NT2/D1 (cell line): ENCODE data around the gene MTREX.

Experiments
- DNase-seq: peaks from one replicate; pipeline ENCODE4 v3.0.0-alpha.2; 2011; ENCODE audit warnings: low read depth, low spot score
- H3K27me3 ChIP-seq: 2 replicates; pipeline ENCODE4 v1.6.0; 2011; ENCODE audit warnings: mild to moderate bottlenecking; ENCODE audit not compliant: insufficient read length, insufficient read depth
- H3K36me3 ChIP-seq: 2 replicates; pipeline ENCODE4 v1.6.1; 2011; ENCODE audit warnings: mild to moderate bottlenecking, low read length, mixed read lengths; ENCODE audit not compliant: insufficient read depth, insufficient read length
- H3K4me1 ChIP-seq: 2 replicates; pipeline ENCODE4 v1.5.1; 2011; ENCODE audit not compliant: insufficient read depth, insufficient read length
- H3K4me3 ChIP-seq: 2 replicates; pipeline ENCODE4 v1.5.1; 2011; ENCODE audit warnings: low read depth; ENCODE audit not compliant: insufficient read length
- H3K9ac ChIP-seq: 2 replicates; pipeline ENCODE4 v1.6.0; 2011; ENCODE audit warnings: low read depth; ENCODE audit not compliant: insufficient read length
- H3K9me3 ChIP-seq: 2 replicates; pipeline ENCODE4 v1.5.1; 2011; ENCODE audit warnings: mild to moderate bottlenecking, low read length; ENCODE audit not compliant: insufficient read depth
- SUZ12 ChIP-seq: IDR thresholded peaks from 2 replicates; pipeline ENCODE4 v1.6.1; 2011; ENCODE audit not compliant: insufficient read length, insufficient read depth; ENCODE audit errors: extremely low read depth
- YY1 ChIP-seq: IDR thresholded peaks from 2 replicates; pipeline ENCODE4 v1.6.1; 2011; ENCODE audit not compliant: insufficient read length, insufficient read depth
- ZNF274 ChIP-seq: IDR thresholded peaks from 2 replicates; pipeline ENCODE4 v1.6.1; 2011; ENCODE audit warnings: mild to moderate bottlenecking, low read depth, low read length

MTREX gene

GRCh38 chr5:55456216-55456895 lies 148.6 kb downstream of the MTREX start:
- Histone ChIP-seq H3K4me3 (no peak overlapping the region), H3K27me3 (no peaks in the 10 kb centered on the region), H3K9me3 (no peaks in the 10 kb centered on the region), H3K4me1 (no peaks in the 10 kb centered on the region), H3K36me3 (no peaks in the 10 kb centered on the region), H3K9ac (no peak overlapping the region)
- TF ChIP-seq YY1 = no peak
- no peak for TF ChIP-seq ZNF274
- no peak for TF ChIP-seq SUZ12
- DNase-seq = no peak

GRCh38 chr5:55459572-55459971 lies 151.8 kb downstream of the MTREX start:
- no peak for DNase-seq
- H3K4me1 ChIP-seq = no peaks in the 10 kb centered on the region
- H3K27me3 ChIP-seq = no peaks in the 10 kb centered on the region
- TF ChIP-seq YY1 (no peak), ZNF274 (no peak), SUZ12 (no peak)
- H3K9me3 ChIP-seq = no peaks in the 10 kb centered on the region
- no peak overlapping the region for H3K4me3 ChIP-seq
- H3K9ac ChIP-seq = no peak overlapping the region
- H3K36me3 ChIP-seq = no peaks in the 10 kb centered on the region

GRCh38 chr5:55463613-55464012 lies 155.8 kb downstream of the MTREX start:
- Histone ChIP-seq H3K9ac (no peak overlapping the region), H3K9me3 (no peaks in the 10 kb centered on the region), H3K36me3 (peaks cover 4% of the 10 kb centered on the region), H3K4me3 (no peak overlapping the region), H3K4me1 (no peaks in the 10 kb centered on the region), H3K27me3 (no peaks in the 10 kb centered on the region)
- TF ChIP-seq ZNF274 (no peak), YY1 (no peak), SUZ12 (no peak)
- no peak for DNase-seq

- H3K4me1 ChIP-seq = no peaks in the 10 kb centered on the region
- DNase-seq = no peak
- H3K4me3 ChIP-seq = no peak overlapping the region
- H3K9ac ChIP-seq = no peak overlapping the region
- H3K36me3 ChIP-seq = peaks cover 4% of the 10 kb centered on the region
- H3K9me3 ChIP-seq = no peaks in the 10 kb centered on the region
- TF ChIP-seq SUZ12 = no peak
- TF ChIP-seq YY1 = no peak
- no peak for TF ChIP-seq ZNF274
- H3K27me3 ChIP-seq = no peaks in the 10 kb centered on the region
Observed at GRCh38 chr5:55467862-55468551, 160.2 kb downstream of the MTREX start.

DNA sequence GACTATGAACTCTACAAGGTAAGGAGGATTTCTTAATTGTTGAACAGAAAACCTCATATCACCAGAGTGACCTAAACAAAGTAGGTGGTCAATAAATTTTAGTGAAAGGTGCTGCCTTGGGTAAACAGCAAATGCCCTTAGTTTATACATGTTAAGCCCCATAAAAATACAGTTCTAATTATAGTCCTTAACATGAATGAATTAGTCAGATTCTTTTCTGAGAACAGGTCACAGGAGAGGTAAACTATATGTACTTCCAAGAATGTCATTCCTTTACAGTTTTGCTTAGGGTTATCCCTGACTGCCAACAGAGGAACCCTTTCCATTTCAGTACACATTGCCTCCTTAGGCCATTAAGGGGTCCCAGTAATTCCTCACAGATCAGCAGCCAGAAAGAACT lies 162.1 kb downstream of the MTREX start:
- TF ChIP-seq SUZ12 = no peak
- TF ChIP-seq YY1 = no peak
- TF ChIP-seq ZNF274 = no peak
- H3K27me3 ChIP-seq = no peaks in the 10 kb centered on the region
- no peak overlapping the region for H3K9ac ChIP-seq
- H3K4me1 ChIP-seq = no peaks in the 10 kb centered on the region
- H3K4me3 ChIP-seq = no peak overlapping the region
- no peaks in the 10 kb centered on the region for H3K9me3 ChIP-seq
- no peak for DNase-seq
- H3K36me3 ChIP-seq = peaks cover 4% of the 10 kb centered on the region

DNA sequence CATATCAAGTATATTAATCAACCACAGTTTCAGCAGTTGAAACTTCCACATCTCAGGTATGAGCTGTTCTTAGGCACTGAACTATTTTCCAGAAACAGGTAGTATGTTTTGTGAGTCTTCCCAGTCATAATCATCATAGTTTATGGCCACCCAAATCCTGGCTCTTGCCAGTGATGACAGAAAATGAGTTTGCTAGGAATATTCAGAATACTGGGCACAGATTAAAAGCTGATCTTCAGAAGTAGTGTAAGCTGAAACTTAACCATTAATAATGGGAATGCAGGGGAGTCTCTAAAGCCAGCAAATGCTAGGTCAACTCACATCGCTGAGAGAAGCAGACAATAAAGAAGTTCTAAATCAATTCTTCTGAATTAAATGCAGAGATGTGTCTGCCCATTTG lies 162.5 kb downstream of the MTREX start:
- no peaks in the 10 kb centered on the region for H3K9me3 ChIP-seq
- H3K27me3 ChIP-seq = no peaks in the 10 kb centered on the region
- no peak overlapping the region for H3K4me3 ChIP-seq
- no peaks in the 10 kb centered on the region for H3K4me1 ChIP-seq
- H3K36me3 ChIP-seq = peaks cover 4% of the 10 kb centered on the region
- TF ChIP-seq YY1 (no peak), ZNF274 (no peak), SUZ12 (no peak)
- H3K9ac ChIP-seq = no peak overlapping the region
- DNase-seq = no peak

- no peak overlapping the region for H3K4me3 ChIP-seq
- no peak for DNase-seq
- TF ChIP-seq SUZ12 (no peak), YY1 (no peak), ZNF274 (no peak)
- H3K9ac ChIP-seq = no peak overlapping the region
- H3K9me3 ChIP-seq = no peaks in the 10 kb centered on the region
- no peaks in the 10 kb centered on the region for H3K27me3 ChIP-seq
- H3K4me1 ChIP-seq = no peaks in the 10 kb centered on the region
- peaks cover 4% of the 10 kb centered on the region for H3K36me3 ChIP-seq
Observed at GRCh38 chr5:55471468-55471867, 163.7 kb downstream of the MTREX start.
